ENCODE measurements around the gene AKAP9. TPM values are rescaled to one million over a fixed set of nuclear protein-coding genes. Genes with fewer than 3 reads are reported as not detected.
A peak's percentile ranks its signal among the peaks of the same experiment; 100 is the strongest.
"Not testable (repeated sequence)": the region's sequence is repeated elsewhere in the genome, so short reads cannot be mapped to it uniquely, and the experiment has no call there.

Gene AKAP9
- total and polyA plus RNA-seq, 5 donors = 15.5 to 47.4 (median 36.0) TPM

DNA sequence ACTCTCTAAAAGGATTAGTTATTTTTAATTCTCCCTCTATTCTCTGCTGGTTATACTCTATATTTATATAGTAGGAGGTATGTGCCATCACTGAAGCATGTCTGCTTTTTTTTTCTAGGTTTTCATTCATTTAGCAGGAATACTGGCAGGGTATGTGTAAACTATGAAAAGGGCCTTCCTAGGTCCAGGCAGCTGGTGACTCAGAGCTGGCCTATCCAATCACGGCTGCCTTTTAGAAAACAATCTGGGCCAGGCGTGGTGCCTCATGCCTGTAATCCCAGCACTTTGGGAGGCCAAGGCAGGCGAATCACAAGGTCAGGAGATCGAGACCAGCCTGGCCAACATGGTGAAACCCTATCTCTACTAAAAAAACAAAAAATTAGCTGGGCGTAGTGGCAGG lies 162.2 kb downstream of the AKAP9 start:
- H3K27me3 ChIP-seq (ENCODE audit: control insufficient read depth, insufficient read depth); H3K4me3 ChIP-seq (ENCODE audit: low read length); H3K9me3 ChIP-seq (ENCODE audit: control insufficient read depth, low read length); intact Hi-C loops (cut with DNase I); ATAC-seq; H3K4me1 ChIP-seq (ENCODE audit: control insufficient read depth, insufficient read depth, low read length); H3K27ac ChIP-seq (ENCODE audit: low read length); DNase-seq: not testable (repeated sequence)
- WGBS = 97% methylated on average over 5 of the region's 5 CpGs

- Histone ChIP-seq H3K27ac (ENCODE audit: low read length) (no peak overlapping the region), H3K27me3 (ENCODE audit: control insufficient read depth, insufficient read depth) (no peaks in the 10 kb centered on the region), H3K9me3 (ENCODE audit: control insufficient read depth, low read length) (no peaks in the 10 kb centered on the region), H3K4me3 (ENCODE audit: low read length) (no peak overlapping the region), H3K4me1 (ENCODE audit: control insufficient read depth, insufficient read depth, low read length) (no peaks in the 10 kb centered on the region)
- intact Hi-C loops (cut with DNase I) = no loop called here
- WGBS = 94% methylated on average over 8 of the region's 8 CpGs
- peak in 1 of 2 donors; percentile 36 for ATAC-seq
- no peak for DNase-seq
These were observed 168.2 kb downstream of the AKAP9 start for GRCh38 chr7:92108821-92109220.

DNA sequence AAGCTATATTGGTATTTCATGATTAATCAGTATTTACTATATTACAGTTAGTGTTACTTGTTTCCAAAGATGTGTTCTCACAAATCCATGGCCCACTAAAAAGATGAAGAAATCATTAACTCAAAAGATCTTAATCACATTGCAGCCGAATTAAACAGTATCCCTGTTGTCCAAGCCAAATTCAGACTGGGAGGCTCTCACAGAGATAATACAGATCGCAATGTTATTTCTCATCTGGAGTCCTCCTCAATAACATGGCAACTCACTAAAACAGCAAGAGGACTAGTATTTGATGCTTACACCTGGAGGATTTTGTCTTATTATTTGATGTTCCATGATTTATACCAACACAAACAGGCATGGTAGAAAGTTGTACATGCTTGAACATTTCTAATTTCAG lies 170.2 kb downstream of the AKAP9 start:
- intact Hi-C loops (cut with DNase I) = no loop called here
- no peaks in the 10 kb centered on the region for H3K9me3 ChIP-seq (ENCODE audit: control insufficient read depth, low read length)
- H3K27me3 ChIP-seq (ENCODE audit: control insufficient read depth, insufficient read depth) = no peaks in the 10 kb centered on the region
- H3K4me1 ChIP-seq (ENCODE audit: control insufficient read depth, insufficient read depth, low read length) = no peaks in the 10 kb centered on the region
- H3K4me3 ChIP-seq (ENCODE audit: low read length) = no peak overlapping the region
- 76% methylated on average over 2 of the region's 2 CpGs for WGBS
- H3K27ac ChIP-seq (ENCODE audit: low read length) = no peak overlapping the region
- ATAC-seq (no peak), DNase-seq (no peak)

GRCh38 chr7:92115821-92116220 lies 175.2 kb downstream of the AKAP9 start:
- 94% methylated on average over 5 of the region's 5 CpGs for WGBS
- no peak overlapping the region for H3K4me3 ChIP-seq (ENCODE audit: low read length)
- no peaks in the 10 kb centered on the region for H3K4me1 ChIP-seq (ENCODE audit: control insufficient read depth, insufficient read depth, low read length)
- no peaks in the 10 kb centered on the region for H3K9me3 ChIP-seq (ENCODE audit: control insufficient read depth, low read length)
- no peak for ATAC-seq
- no peak overlapping the region for H3K27ac ChIP-seq (ENCODE audit: low read length)
- intact Hi-C loops (cut with DNase I) = no loop called here
- H3K27me3 ChIP-seq (ENCODE audit: control insufficient read depth, insufficient read depth) = no peaks in the 10 kb centered on the region
- DNase-seq = no peak

- 97% methylated on average over 3 of the region's 3 CpGs for WGBS
- intact Hi-C loops (cut with DNase I) = no loop called here
These were observed 176.3 kb downstream of the AKAP9 start for GRCh38 chr7:92116949-92117348.

DNA sequence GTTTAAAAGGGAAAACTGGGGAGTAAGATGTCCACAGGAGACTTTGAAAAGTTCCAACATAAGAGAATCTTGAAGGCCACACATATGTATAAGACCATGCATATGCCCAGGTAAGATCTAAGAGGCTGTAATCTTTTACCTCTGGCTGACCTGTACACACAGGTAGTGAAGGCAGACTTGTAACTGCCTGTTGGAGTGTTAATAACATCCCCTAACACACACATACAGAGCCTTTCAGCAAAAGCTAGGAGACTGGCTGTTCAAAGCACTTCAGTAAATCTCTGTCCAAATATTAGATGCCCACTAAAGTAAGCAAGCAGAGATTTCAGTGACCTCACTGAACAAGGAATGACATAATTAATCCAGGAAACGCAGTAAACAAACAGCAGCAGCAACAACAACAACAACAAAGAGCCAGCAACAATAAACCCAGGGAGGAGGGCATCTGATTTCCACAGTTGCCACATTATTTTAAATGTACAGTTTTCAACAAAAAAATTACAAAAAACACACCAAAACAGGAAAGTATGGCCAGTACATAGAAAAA lies 178.6 kb downstream of the AKAP9 start:
- H3K9me3 ChIP-seq (ENCODE audit: control insufficient read depth, low read length) = no peaks in the 10 kb centered on the region
- no peaks in the 10 kb centered on the region for H3K4me1 ChIP-seq (ENCODE audit: control insufficient read depth, insufficient read depth, low read length)
- 90% methylated on average over 1 of the region's 1 CpG for WGBS
- H3K27ac ChIP-seq (ENCODE audit: low read length) = no peak overlapping the region
- no peaks in the 10 kb centered on the region for H3K27me3 ChIP-seq (ENCODE audit: control insufficient read depth, insufficient read depth)
- ATAC-seq = no peak
- DNase-seq = no peak
- intact Hi-C loops (cut with DNase I) = no loop called here
- H3K4me3 ChIP-seq (ENCODE audit: low read length) = no peak overlapping the region

More at GRCh38 chr7:92116949-92117348, 176.3 kb downstream of the AKAP9 start:
- no peak overlapping the region for H3K27ac ChIP-seq (ENCODE audit: low read length)
- H3K27me3 ChIP-seq (ENCODE audit: control insufficient read depth, insufficient read depth) = no peaks in the 10 kb centered on the region
- no peak overlapping the region for H3K4me3 ChIP-seq (ENCODE audit: low read length)
- no peak for DNase-seq
- H3K9me3 ChIP-seq (ENCODE audit: control insufficient read depth, low read length) = no peaks in the 10 kb centered on the region
- H3K4me1 ChIP-seq (ENCODE audit: control insufficient read depth, insufficient read depth, low read length) = no peaks in the 10 kb centered on the region
- ATAC-seq = no peak

DNA sequence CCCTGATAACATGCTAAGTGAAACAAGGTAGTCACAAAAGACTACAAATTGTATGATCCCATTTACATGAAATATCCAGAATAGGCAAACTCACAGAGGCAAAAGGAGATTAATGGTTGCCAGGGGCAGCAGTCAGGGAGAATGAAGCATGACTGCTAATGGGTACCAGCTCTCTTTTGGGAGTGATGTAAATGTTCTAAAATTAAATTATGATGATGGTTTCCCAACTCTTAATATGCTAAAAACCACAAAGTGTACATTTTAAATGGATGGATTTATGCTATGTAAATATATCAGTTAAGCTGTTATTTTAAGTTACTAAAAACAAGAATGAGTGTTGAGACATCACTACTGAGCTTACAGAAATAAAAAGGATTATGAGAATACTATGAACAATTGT lies 181.0 kb downstream of the AKAP9 start:
- H3K27me3 ChIP-seq (ENCODE audit: control insufficient read depth, insufficient read depth) = no peaks in the 10 kb centered on the region
- no peaks in the 10 kb centered on the region for H3K9me3 ChIP-seq (ENCODE audit: control insufficient read depth, low read length)
- no peak overlapping the region for H3K4me3 ChIP-seq (ENCODE audit: low read length)
- no peak overlapping the region for H3K27ac ChIP-seq (ENCODE audit: low read length)
- ATAC-seq (no peak), DNase-seq (no peak)
- H3K4me1 ChIP-seq (ENCODE audit: control insufficient read depth, insufficient read depth, low read length) = no peaks in the 10 kb centered on the region
- intact Hi-C loops (cut with DNase I) = no loop called here

- ATAC-seq = no peak
- no peak for DNase-seq
- Histone ChIP-seq H3K9me3 (ENCODE audit: control insufficient read depth, low read length) (no peaks in the 10 kb centered on the region), H3K4me1 (ENCODE audit: control insufficient read depth, insufficient read depth, low read length) (no peaks in the 10 kb centered on the region), H3K4me3 (ENCODE audit: low read length) (no peak overlapping the region), H3K27me3 (ENCODE audit: control insufficient read depth, insufficient read depth) (no peaks in the 10 kb centered on the region), H3K27ac (ENCODE audit: low read length) (no peak overlapping the region)
- WGBS = 88% methylated on average over 5 of the region's 5 CpGs
- intact Hi-C loops (cut with DNase I) = no loop called here
These were observed 190.4 kb downstream of the AKAP9 start for GRCh38 chr7:92131093-92131492.

GRCh38 chr7:92131764-92132330 lies 191.2 kb downstream of the AKAP9 start:
- no peak for ATAC-seq
- Histone ChIP-seq H3K9me3 (ENCODE audit: control insufficient read depth, low read length) (no peaks in the 10 kb centered on the region), H3K4me1 (ENCODE audit: control insufficient read depth, insufficient read depth, low read length) (no peaks in the 10 kb centered on the region), H3K4me3 (ENCODE audit: low read length) (no peak overlapping the region), H3K27me3 (ENCODE audit: control insufficient read depth, insufficient read depth) (no peaks in the 10 kb centered on the region), H3K27ac (ENCODE audit: low read length) (no peak overlapping the region)
- WGBS = 56% methylated on average over 4 of the region's 4 CpGs
- no peak for DNase-seq
- intact Hi-C loops (cut with DNase I) = no loop called here

- Histone ChIP-seq H3K9me3 (ENCODE audit: control insufficient read depth, low read length) (no peaks in the 10 kb centered on the region), H3K4me1 (ENCODE audit: control insufficient read depth, insufficient read depth, low read length) (no peaks in the 10 kb centered on the region), H3K27ac (ENCODE audit: low read length) (peak overlapping the region; percentile 81), H3K4me3 (ENCODE audit: low read length) (peak overlapping the region; percentile 57), H3K27me3 (ENCODE audit: control insufficient read depth, insufficient read depth) (no peaks in the 10 kb centered on the region)
- WGBS = 44% methylated on average over 15 of the region's 15 CpGs
- peak in 1 of 3 donors; percentile 40 for DNase-seq
- ATAC-seq = peak; percentile 9 to 30
- intact Hi-C loops (cut with DNase I) = no loop called here
These were observed 192.6 kb downstream of the AKAP9 start for GRCh38 chr7:92133133-92133736.

GRCh38 chr7:92133737-92134270 lies 193.1 kb downstream of the AKAP9 start:
- intact Hi-C loops (cut with DNase I) = no loop called here
- ATAC-seq (peak; percentile 67 to 77), DNase-seq (peak; percentile 80 to 89 (median 88))
- Histone ChIP-seq H3K27me3 (ENCODE audit: control insufficient read depth, insufficient read depth) (no peaks in the 10 kb centered on the region), H3K27ac (ENCODE audit: low read length) (peak overlapping the region; percentile 81), H3K4me3 (ENCODE audit: low read length) (peak overlapping the region; percentile 57), H3K9me3 (ENCODE audit: control insufficient read depth, low read length) (no peaks in the 10 kb centered on the region), H3K4me1 (ENCODE audit: control insufficient read depth, insufficient read depth, low read length) (no peaks in the 10 kb centered on the region)
- under 1% methylated on average over 42 of the region's 42 CpGs for WGBS

All from right cardiac atrium (tissue), 5 donors.